ENCODE results near the gene ZNF277.

ZNF277 gene

DNA sequence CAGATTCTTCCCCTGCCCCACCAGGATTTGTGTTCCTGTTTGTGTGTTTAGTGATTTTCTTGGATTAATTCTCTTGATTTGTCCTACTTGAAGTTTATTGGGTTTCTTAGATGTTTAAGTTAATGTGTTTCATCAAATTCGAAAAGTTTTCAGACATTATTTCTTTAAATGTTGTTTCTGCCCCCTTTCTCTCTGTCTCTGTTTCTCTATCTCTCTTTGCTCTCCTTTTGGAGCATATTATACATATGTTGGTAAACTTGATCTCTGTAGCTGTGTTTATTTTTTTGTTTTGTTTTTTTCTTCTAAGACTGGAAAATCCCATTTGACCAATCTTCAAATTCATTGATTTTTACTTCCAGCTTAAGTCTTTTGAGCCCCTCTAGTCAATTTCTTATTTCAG, 115.6 kb downstream of the ZNF277 start:
- DNase-seq (ENCODE audit: low read depth) = no peak
- H3K4me3 ChIP-seq (ENCODE audit: control insufficient read depth, low read depth, low read length) = no peak overlapping the region
- TF ChIP-seq, protein P1, sequence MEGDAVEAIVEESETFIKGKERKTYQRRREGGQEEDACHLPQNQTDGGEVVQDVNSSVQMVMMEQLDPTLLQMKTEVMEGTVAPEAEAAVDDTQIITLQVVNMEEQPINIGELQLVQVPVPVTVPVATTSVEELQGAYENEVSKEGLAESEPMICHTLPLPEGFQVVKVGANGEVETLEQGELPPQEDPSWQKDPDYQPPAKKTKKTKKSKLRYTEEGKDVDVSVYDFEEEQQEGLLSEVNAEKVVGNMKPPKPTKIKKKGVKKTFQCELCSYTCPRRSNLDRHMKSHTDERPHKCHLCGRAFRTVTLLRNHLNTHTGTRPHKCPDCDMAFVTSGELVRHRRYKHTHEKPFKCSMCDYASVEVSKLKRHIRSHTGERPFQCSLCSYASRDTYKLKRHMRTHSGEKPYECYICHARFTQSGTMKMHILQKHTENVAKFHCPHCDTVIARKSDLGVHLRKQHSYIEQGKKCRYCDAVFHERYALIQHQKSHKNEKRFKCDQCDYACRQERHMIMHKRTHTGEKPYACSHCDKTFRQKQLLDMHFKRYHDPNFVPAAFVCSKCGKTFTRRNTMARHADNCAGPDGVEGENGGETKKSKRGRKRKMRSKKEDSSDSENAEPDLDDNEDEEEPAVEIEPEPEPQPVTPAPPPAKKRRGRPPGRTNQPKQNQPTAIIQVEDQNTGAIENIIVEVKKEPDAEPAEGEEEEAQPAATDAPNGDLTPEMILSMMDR (IDR thresholded peaks at IDR 0.05; ENCODE audit: control insufficient read depth, insufficient read depth, low read depth, low read length, missing control alignments) = no peak

DNA sequence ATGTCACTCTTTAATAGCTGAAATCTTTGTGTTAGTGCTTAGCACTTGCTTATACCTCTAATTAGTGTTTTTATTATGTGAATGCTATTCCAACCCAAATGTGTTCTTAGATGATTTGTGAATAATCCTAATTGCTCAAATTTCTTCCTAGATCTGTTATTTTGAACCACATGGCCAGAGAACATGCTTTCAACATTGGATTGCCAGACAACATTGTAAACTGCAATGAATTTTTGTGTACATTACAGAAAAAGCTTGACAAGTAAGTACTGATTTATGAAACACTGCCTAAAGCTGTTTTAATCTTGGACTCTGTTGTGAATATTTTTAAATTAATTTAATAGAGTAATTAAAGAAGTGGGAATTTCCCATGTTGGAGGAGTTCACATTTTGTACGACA, 121.1 kb downstream of the ZNF277 start:
- TF ChIP-seq, protein P1 (IDR thresholded peaks at IDR 0.05; ENCODE audit: control insufficient read depth, insufficient read depth, low read depth, low read length, missing control alignments) = no peak
- no peak for DNase-seq (ENCODE audit: low read depth)
- H3K4me3 ChIP-seq (ENCODE audit: control insufficient read depth, low read depth, low read length) = no peak overlapping the region

DNA sequence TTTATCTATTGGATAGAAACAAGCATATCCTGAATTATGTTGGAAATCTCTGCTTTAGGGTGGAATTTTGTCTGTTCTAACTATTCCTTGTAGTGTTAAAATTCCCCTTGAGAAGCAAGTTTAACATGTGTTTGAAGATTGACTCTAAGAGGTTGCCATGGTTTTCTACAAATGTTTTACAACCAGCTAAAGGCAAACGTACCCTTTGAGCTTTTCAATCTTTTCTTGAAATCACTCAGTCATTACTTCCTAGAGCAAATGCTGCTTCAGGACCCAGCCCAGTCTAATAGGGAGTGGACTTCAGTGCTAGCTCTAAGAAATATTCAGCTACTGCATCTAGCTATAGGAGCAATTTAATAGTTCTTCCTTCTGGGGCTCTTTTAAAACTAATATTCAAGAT, 125.0 kb downstream of the ZNF277 start:
- DNase-seq (ENCODE audit: low read depth) = no peak
- TF ChIP-seq, protein P1 (IDR thresholded peaks at IDR 0.05; ENCODE audit: control insufficient read depth, insufficient read depth, low read depth, low read length, missing control alignments) = no peak
- H3K4me3 ChIP-seq (ENCODE audit: control insufficient read depth, low read depth, low read length) = no peak overlapping the region

DNA sequence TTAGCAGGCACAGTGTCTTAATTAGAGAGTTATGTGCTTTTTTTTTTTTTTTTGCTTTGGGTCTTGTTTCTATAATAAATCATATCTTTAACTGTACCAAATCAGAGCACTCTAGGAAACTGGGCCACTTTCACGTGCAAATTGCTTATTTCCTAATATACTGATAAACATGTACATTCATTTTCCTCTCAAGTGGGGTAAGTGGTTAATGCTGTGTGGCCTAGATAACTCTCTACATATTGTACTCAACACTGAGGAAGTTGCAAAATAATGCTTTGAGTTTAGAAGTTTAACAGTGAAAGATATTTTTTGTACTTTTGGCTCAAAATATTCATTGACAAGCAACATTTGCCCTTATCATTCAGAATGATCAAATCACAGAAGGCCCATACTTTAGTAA, 127.9 kb downstream of the ZNF277 start:
- no peak for DNase-seq (ENCODE audit: low read depth)
- H3K4me3 ChIP-seq (ENCODE audit: control insufficient read depth, low read depth, low read length) = no peak overlapping the region
- TF ChIP-seq, protein P1 (IDR thresholded peaks at IDR 0.05; ENCODE audit: control insufficient read depth, insufficient read depth, low read depth, low read length, missing control alignments) = no peak

DNA sequence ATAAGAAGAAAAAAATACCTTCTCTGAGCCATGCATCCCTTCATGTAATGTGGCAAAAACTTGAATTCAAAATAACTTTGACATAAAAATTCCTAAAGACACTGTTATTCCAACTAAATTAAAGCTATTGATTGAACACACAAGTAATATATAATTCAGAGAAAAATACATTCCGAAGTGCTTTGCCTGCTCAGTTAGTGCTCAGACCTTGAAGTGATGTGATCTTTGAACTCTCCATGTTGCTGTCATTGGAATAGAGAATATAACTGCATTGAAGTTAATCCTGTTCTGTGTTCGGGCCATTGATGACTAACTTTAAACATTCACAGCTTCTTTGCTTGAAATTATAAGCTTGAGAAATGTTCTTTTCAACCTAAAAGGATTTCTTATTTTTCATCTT, 129.8 kb downstream of the ZNF277 start:
- no peak for DNase-seq (ENCODE audit: low read depth)
- TF ChIP-seq, protein P1 (IDR thresholded peaks at IDR 0.05; ENCODE audit: control insufficient read depth, insufficient read depth, low read depth, low read length, missing control alignments) = no peak
- no peak overlapping the region for H3K4me3 ChIP-seq (ENCODE audit: control insufficient read depth, low read depth, low read length)

DNA sequence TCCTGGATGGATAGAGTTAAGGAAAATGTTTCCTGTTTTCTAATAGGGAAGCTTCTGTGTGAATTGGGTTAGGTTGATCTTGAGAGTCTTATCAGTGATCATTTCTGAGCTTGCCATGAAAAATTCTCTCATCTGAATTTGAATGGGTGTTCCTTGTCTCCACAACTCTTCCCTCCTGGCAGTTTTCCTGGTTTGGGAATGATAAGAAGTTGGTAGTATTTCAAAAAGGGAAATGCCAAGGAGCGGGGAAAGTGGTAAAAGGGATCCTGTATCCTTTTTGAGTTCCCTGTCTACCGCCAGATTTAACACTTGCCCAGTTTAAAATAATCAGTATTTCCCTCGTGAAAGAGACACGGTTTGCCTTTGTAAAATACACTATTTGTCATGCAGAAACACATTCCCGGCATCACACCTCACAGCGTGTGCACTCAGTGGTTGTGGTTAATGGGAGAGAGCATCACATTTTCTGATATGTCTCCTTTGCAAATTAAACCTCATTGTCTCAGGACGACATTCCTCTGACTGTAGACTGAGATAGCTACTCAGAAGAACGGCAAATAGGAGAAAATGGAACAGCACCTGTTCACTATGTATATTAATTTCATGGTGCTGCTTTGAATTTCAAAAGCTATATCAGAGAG, 130.6 kb downstream of the ZNF277 start:
- H3K4me3 ChIP-seq (ENCODE audit: control insufficient read depth, low read depth, low read length) = no peak overlapping the region
- DNase-seq (ENCODE audit: low read depth) = no peak
- TF ChIP-seq, protein P1 (IDR thresholded peaks at IDR 0.05; ENCODE audit: control insufficient read depth, insufficient read depth, low read depth, low read length, missing control alignments) = no peak

Measured in AG09309 (cell line).